NOMO-1 (cell line): ENCODE results near the gene AQP11.

Experiments used
- DNase-seq, 2 experiments: peaks; one replicate each; lab custom pipeline; 2025; ENCODE audit not compliant: unreplicated experiment in 2 of 2; lab: John Stamatoyannopoulos, UW

Gene AQP11

DNA sequence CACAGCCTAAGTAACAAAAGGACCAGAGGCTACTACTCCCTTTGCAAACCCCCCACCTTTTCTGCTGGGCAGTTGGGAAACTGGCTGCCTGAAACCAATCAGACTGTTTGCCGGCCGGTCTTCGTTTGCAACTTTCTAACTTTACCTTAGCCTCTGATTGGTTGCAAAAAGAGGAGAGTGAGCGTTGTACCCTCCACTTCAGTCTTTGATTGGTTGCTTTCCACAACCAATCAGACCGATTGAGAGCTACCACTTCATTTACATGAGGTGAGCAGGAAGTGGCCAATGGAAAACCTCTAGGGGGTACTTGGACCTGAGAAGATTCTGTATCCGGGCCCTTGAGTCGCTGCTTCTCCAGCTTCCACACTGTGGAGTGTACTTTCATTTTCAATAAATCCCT, 66.6 kb downstream of the AQP11 start:
- no peak for DNase-seq

DNA sequence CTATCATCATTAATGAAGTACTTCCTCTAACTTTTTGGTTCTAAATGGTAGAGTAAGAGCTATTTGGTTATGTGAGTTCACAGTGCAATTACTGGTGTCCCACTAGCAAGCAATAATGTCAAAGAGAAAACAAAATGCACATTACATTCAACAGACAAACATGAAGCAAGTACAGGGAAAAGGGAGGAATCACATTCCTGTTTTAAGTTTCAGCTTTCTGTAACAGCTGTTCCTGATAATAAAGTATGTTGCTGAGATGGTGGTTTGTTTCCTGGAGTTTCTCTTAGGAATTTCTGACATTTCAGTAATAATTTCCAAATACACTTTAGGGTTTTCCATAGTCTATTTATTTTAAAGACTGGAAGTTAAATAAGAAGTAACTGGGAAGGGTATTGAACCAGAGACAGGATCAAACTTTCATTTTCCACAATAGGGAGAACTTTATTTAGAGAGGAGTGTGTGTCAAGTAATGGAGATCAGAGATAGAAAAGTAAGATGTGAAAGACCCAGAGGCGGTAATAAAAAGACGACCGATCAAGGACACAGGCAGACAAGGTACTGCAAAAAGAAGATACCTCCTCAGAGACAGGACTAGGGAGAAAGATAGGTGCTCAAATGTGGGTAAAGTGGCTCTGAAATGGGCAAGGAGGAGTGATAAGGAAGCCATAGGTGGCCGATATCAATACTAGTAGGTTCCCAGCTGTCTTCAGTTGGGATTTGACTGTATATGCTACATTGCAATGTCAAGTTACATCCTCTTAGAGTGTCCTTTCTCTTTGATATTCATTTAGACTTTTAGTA, 68.7 kb downstream of the AQP11 start:
- no peak for DNase-seq
